NK-92 (cell line): ENCODE results near the gene PPP1R14B.

Experiments used
- DNase-seq: peaks from one replicate; lab custom pipeline; 2025; ENCODE audit not compliant: unreplicated experiment; lab: John Stamatoyannopoulos, UW

Gene PPP1R14B

GRCh38 chr11:64281957-64282770 is 35.4 kb upstream of the PPP1R14B start:
- no peak for DNase-seq

- DNase-seq, result no peak
Observed at GRCh38 chr11:64278576-64279190, 31.9 kb upstream of the PPP1R14B start.

GRCh38 chr11:64276653-64277431 is 30.1 kb upstream of the PPP1R14B start:
- DNase-seq, result no peak

GRCh38 chr11:64275841-64276240 is 29.1 kb upstream of the PPP1R14B start:
- DNase-seq, result no peak

GRCh38 chr11:64275031-64275800 is 28.5 kb upstream of the PPP1R14B start:
- DNase-seq, result no peak

- peak; percentile 81 for DNase-seq
Observed at GRCh38 chr11:64269540-64270220, 22.9 kb upstream of the PPP1R14B start.

GRCh38 chr11:64268893-64269539 is 22.3 kb upstream of the PPP1R14B start:
- DNase-seq, result no peak

GRCh38 chr11:64268025-64268892 is 21.5 kb upstream of the PPP1R14B start:
- no peak for DNase-seq

GRCh38 chr11:64267207-64267945 is 20.6 kb upstream of the PPP1R14B start:
- DNase-seq, result no peak

- no peak for DNase-seq
Observed at GRCh38 chr11:64266339-64266738, 19.6 kb upstream of the PPP1R14B start.

- no peak for DNase-seq
Observed at GRCh38 chr11:64265176-64266160, 18.7 kb upstream of the PPP1R14B start.

GRCh38 chr11:64264371-64264852 is 17.7 kb upstream of the PPP1R14B start:
- no peak for DNase-seq

- no peak for DNase-seq
Observed at GRCh38 chr11:64263947-64264317, 17.2 kb upstream of the PPP1R14B start.

- no peak for DNase-seq
Observed at GRCh38 chr11:64263021-64263946, 16.5 kb upstream of the PPP1R14B start.

- DNase-seq, result no peak
Observed at GRCh38 chr11:64262271-64263002, 15.7 kb upstream of the PPP1R14B start.
